Testis (tissue), 2 donors: ENCODE results near the gene SERGEF.

Source experiments
- POLR2A ChIP-seq: fragments of 450-650 bp; IDR thresholded peaks from one replicate; pipeline ENCODE4 v1.6.1; 2017; ENCODE audit warnings: antibody characterized with exemption, mild to moderate bottlenecking, moderate library complexity
- TF ChIP-seq, protein P1 (sequence below), 3 experiments: fragments of 450-650 bp in 2 of 3; fragments of 200-600 bp in 1 of 3; sonication (generic) in 1 of 3; IDR thresholded peaks; one replicate each; pipeline ENCODE4 v1.5.1; 2016 to 2019; ENCODE audit warnings: antibody characterized with exemption in 3 of 3, mild to moderate bottlenecking in 2 of 3, moderate library complexity in 1 of 3

GRCh38 chr11:17931595-17931994, 81.3 kb downstream of the SERGEF start:
- TF ChIP-seq, protein P1, sequence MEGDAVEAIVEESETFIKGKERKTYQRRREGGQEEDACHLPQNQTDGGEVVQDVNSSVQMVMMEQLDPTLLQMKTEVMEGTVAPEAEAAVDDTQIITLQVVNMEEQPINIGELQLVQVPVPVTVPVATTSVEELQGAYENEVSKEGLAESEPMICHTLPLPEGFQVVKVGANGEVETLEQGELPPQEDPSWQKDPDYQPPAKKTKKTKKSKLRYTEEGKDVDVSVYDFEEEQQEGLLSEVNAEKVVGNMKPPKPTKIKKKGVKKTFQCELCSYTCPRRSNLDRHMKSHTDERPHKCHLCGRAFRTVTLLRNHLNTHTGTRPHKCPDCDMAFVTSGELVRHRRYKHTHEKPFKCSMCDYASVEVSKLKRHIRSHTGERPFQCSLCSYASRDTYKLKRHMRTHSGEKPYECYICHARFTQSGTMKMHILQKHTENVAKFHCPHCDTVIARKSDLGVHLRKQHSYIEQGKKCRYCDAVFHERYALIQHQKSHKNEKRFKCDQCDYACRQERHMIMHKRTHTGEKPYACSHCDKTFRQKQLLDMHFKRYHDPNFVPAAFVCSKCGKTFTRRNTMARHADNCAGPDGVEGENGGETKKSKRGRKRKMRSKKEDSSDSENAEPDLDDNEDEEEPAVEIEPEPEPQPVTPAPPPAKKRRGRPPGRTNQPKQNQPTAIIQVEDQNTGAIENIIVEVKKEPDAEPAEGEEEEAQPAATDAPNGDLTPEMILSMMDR (IDR thresholded peaks at IDR 0.05), result no peak
- no peak for TF ChIP-seq POLR2A
